NCI-H2196 (cell line): ENCODE results near the gene KPNA1.
A peak's percentile ranks its signal among the peaks of the same experiment; 100 is the strongest.

ENCODE experiments used
- DNase-seq: peaks from one replicate; lab custom pipeline; 2025; ENCODE audit not compliant: unreplicated experiment; lab: John Stamatoyannopoulos, UW

Gene KPNA1

GRCh38 chr3:122389197-122389596 is 125.5 kb downstream of the KPNA1 start:
- DNase-seq: no peak

GRCh38 chr3:122387709-122388108 is 127.0 kb downstream of the KPNA1 start:
- DNase-seq: no peak

GRCh38 chr3:122383771-122384697 is 130.7 kb downstream of the KPNA1 start, which contains the start of gene FAM162A:
FAM162A (plus strand) TSS chr3:122384182; CDS start chr3:122384266, 84 bp downstream.
- peak; percentile 97 for DNase-seq

GRCh38 chr3:122382888-122383666 is 131.7 kb downstream of the KPNA1 start, which contains the start of gene MIX23:
MIX23 (minus strand) TSS chr3:122383231; CDS start chr3:122383224, 7 bp downstream.
- DNase-seq: peak; percentile 94

GRCh38 chr3:122377975-122378374 is 136.8 kb downstream of the KPNA1 start:
- DNase-seq: no peak

GRCh38 chr3:122374034-122374433 is 140.7 kb downstream of the KPNA1 start:
- DNase-seq: no peak
